K562 (cell line): ENCODE results near the gene FEN1. TPM values are rescaled to one million over a fixed set of nuclear protein-coding genes. Genes with fewer than 3 reads are reported as not detected.

Experiments used
- ATAC-seq: fragments of 200-7000 bp; cut with Tn5 transposase; 3 replicates; pipeline ENCODE4 v1.9.1; 2020; ENCODE audit warnings: moderate library complexity
- BruUV-seq: library from RNA; stranded (reverse); fragments of 400-500 nt; replicated peaks from 2 replicates; lab custom pipeline; 2021; lab: Mats Ljungman, UMichigan
- CTCF ChIA-PET: fragments of 300-600 bp; formaldehyde crosslinking; extraction: SDS; loops from one replicate; lab custom pipeline; 2021; ENCODE audit warnings: low intra/inter-chr PET ratio; lab: Yijun Ruan, JAX
- POLR2A ChIA-PET: fragments of 300-600, 350-650 bp; sonication (Branson Sonifier 250); formaldehyde crosslinking; extraction: SDS; loops from one replicate; lab custom pipeline; 2021; ENCODE audit warnings: antibody characterized with exemption, inconsistent platforms; lab: Yijun Ruan, JAX
- DNase-seq, 4 experiments: peaks; one replicate each; pipeline versions ENCODE4 v3.0.0 to v3.0.0-alpha.2; 2011 to 2018; ENCODE audit warnings: low spot score in 3 of 4, mixed read lengths in 3 of 4; ENCODE audit errors: extremely low read depth in 1 of 4
- FAIRE-seq: peaks from 2 replicates; lab custom pipeline; 2011; peaks lifted over from hg19 to GRCh38; lab: Jason Lieb, UNC
- H2AFZ ChIP-seq: 2 replicates; pipeline ENCODE4 v1.6.0; 2011; ENCODE audit warnings: low read depth, low read length, control low read depth, inconsistent platforms
- H3K27ac ChIP-seq: fragments of 200-600 bp; 3 replicates; pipeline ENCODE4 v1.8.0; 2011; ENCODE audit warnings: low read depth, mild to moderate bottlenecking, control low read depth, inconsistent platforms, low read length, moderate library complexity, mixed read lengths; ENCODE audit errors: extremely low read depth
- H3K27me3 ChIP-seq, 2 experiments: fragments of 300-600 bp in 1 of 2; 2 replicates in 1 of 2; 3 replicates in 1 of 2; pipeline versions ENCODE4 v1.6.0 to v1.8.0; 2011; ENCODE audit warnings: inconsistent platforms in 2 of 2, low read length in 2 of 2, mild to moderate bottlenecking in 1 of 2, mixed read lengths in 1 of 2, moderate library complexity in 1 of 2; ENCODE audit not compliant: control insufficient read depth in 2 of 2, insufficient read depth in 2 of 2
- H3K36me3 ChIP-seq: fragments of 300-600 bp; 3 replicates; pipeline ENCODE4 v1.8.0; 2011; ENCODE audit warnings: mild to moderate bottlenecking, low read length, inconsistent platforms; ENCODE audit not compliant: control insufficient read depth, insufficient read depth
- H3K4me1 ChIP-seq, 2 experiments: fragments of 200-600 bp in 1 of 2; replicated peaks in 1 of 2; 2 replicates in 1 of 2; 3 replicates in 1 of 2; pipeline versions ENCODE4 v1.5.1 to v1.8.0; 2011; ENCODE audit warnings: inconsistent platforms in 2 of 2, low read length in 2 of 2, mild to moderate bottlenecking in 1 of 2, mixed read lengths in 1 of 2, moderate library complexity in 1 of 2; ENCODE audit not compliant: control insufficient read depth in 2 of 2, insufficient read depth in 2 of 2
- H3K4me2 ChIP-seq: 2 replicates; pipeline ENCODE4 v1.6.1; 2011; ENCODE audit warnings: low read length, control low read depth, inconsistent platforms, mixed read lengths; ENCODE audit not compliant: insufficient read depth
- H3K4me3 ChIP-seq: fragments of 200-600 bp; sonication (generic), shearing (Covaris generic); 2 replicates; pipeline ENCODE4 v1.5.1; 2016; ENCODE audit warnings: control low read depth, inconsistent platforms
- H3K79me2 ChIP-seq: fragments of 200-600 bp; 3 replicates; pipeline ENCODE4 v1.8.0; 2011; ENCODE audit warnings: low read length, inconsistent platforms; ENCODE audit not compliant: control insufficient read depth, insufficient read depth
- H3K9ac ChIP-seq, 2 experiments: 2 replicates each; pipeline versions ENCODE4 v1.6.0 to v1.6.1; 2011; ENCODE audit warnings: low read depth in 2 of 2, low read length in 2 of 2, control low read depth in 1 of 2, inconsistent platforms in 1 of 2, mild to moderate bottlenecking in 1 of 2, mixed read lengths in 1 of 2; ENCODE audit not compliant: insufficient read depth in 1 of 2
- H3K9me1 ChIP-seq: one replicate; pipeline ENCODE4 v1.6.0; 2011; ENCODE audit warnings: inconsistent platforms, mild to moderate bottlenecking, low read length, moderate library complexity; ENCODE audit not compliant: control insufficient read depth, insufficient read depth
- H3K9me3 ChIP-seq: replicated peaks from 2 replicates; pipeline ENCODE4 v1.5.1; 2011; ENCODE audit warnings: low read depth, low read length, inconsistent platforms; ENCODE audit not compliant: control insufficient read depth, insufficient read depth
- H4K20me1 ChIP-seq: replicated peaks from 2 replicates; pipeline ENCODE4 v1.6.1; 2011; ENCODE audit warnings: low read length, inconsistent platforms, mixed read lengths; ENCODE audit not compliant: control insufficient read depth, insufficient read depth
- NR0B1 ChIP-seq: fragments of 450-650 bp; IDR thresholded peaks from one replicate; pipeline ENCODE4 v1.6.1; 2018; ENCODE audit warnings: mild to moderate bottlenecking, moderate library complexity; ENCODE audit not compliant: partially characterized antibody
- PCBP1 ChIP-seq: fragments of 200-400 bp; formaldehyde crosslinking; IDR thresholded peaks from 2 replicates; pipeline ENCODE4 v1.6.1; 2018; ENCODE audit warnings: mild to moderate bottlenecking, low read depth, low read length; ENCODE audit not compliant: poor library complexity, severe bottlenecking
- USF2 ChIP-seq: sonication (generic); formaldehyde crosslinking; IDR thresholded peaks from 2 replicates; pipeline ENCODE4 v1.5.0; 2020; ENCODE audit warnings: missing genetic modification reagents
- ZKSCAN8 ChIP-seq: fragments of 200-800 bp; sonication (Bioruptor generic); IDR thresholded peaks from 2 replicates; pipeline ENCODE4 v1.6.1; 2016; ENCODE audit warnings: missing genetic modification characterization, missing compliant biosample characterization
- WGBS: fragments of 100-300 bp; shearing (Covaris generic); methylation state at CpG from one replicate; pipeline ENCODE4 v1.1.6; 2016; ENCODE audit warnings: low coverage, mixed read lengths; ENCODE audit not compliant: insufficient coverage; ENCODE audit errors: missing lambda C conversion rate; 5-methylcytosine and 5-hydroxymethylcytosine counted together
- in situ Hi-C: fragments of 300-500 bp; cut with MboI; formaldehyde crosslinking; loops from 4 replicates; pipeline ENCODE4 v1.15.0; 2018; ENCODE audit warnings: inconsistent platforms, mixed read lengths
- intact Hi-C: fragments of 100-400 bp; cut with micrococcal nuclease; formaldehyde crosslinking; loops from 2 replicates; pipeline ENCODE4 v1.14.2; 2022
- polyA plus RNA-seq, 8 experiments: library from polyadenylated mRNA; depleted of rRNA in 4 of 8; stranded (reverse) in 5 of 8; unstranded in 3 of 8; fragments of >200 nt; fragmentation: Nextera tagmentation in 2 of 8; fragmentation: Illumina TruSeq in 1 of 8; extraction: Ambion mirVana in 2 of 8; extraction: Trizol in 1 of 8; gene quantifications; 2 replicates each; pipeline versions ENCODE4 v1.2.1 to v1.2.3, GENCODE V29; 2011 to 2014; ENCODE audit warnings: inconsistent platforms in 1 of 8, missing spikeins in 1 of 8
- total RNA-seq, 7 experiments: library from RNA; depleted of rRNA in 6 of 7; stranded (reverse); fragments of >200 nt in 6 of 7; fragmentation: Illumina TruSeq in 2 of 7; extraction: Trizol in 2 of 7; gene quantifications; 2 replicates each; pipeline versions ENCODE4 v1.2.1 to v1.2.3, GENCODE V29; 2011 to 2021; ENCODE audit warnings: low replicate concordance in 1 of 7

The FEN1 gene
- total and polyA plus RNA-seq, 9 of the 15 experiments (the other 6 are each of a cell fraction or from before 2014, with no cell fraction given) = 58.1 to 156 (median 137) TPM

GRCh38 chr11:61744609-61745156, 48.0 kb upstream of the FEN1 start:
- no peak for FAIRE-seq
- no peak for DNase-seq
- no peak overlapping the region for H2AFZ ChIP-seq
- CTCF ChIA-PET = no interaction called here
- peaks cover 27 to 83% of the 10 kb centered on the region in 2 experiments for H3K4me1 ChIP-seq
- no peaks in the 10 kb centered on the region for H3K79me2 ChIP-seq
- no peak overlapping the region for H3K4me3 ChIP-seq
- H3K27ac ChIP-seq = no peak overlapping the region
- H3K4me2 ChIP-seq = no peak overlapping the region
- TF ChIP-seq NR0B1 = no peak
- TF ChIP-seq ZKSCAN8 (CRISPR knock-in tag) = no peak
- TF ChIP-seq PCBP1 = peak; percentile 15
- no peak for TF ChIP-seq USF2 (CRISPR knock-in tag)
- no peaks in the 10 kb centered on the region for H3K9me3 ChIP-seq
- in situ Hi-C loops = loop anchor here (5.0 kb wide), 1 partner anchor 48 kb away; the partner anchor contains the start of genes FEN1 and TMEM258
- intact Hi-C loops = loop anchor here (5.0 kb wide), 1 partner anchor 363 kb away; no protein-coding TSS in a partner anchor
- ATAC-seq = no peak
- no peaks in the 10 kb centered on the region for H3K27me3 ChIP-seq
- no TSS peak for BruUV-seq
- POLR2A ChIA-PET = interaction anchor here (1.6 to 1.7 kb wide), 3 partner anchors 20 to 47 kb away, joined by 5 to 7 read pairs (median 7); partner anchors contain the start of gene TMEM258
- WGBS = 47% methylated on average over 8 of the region's 10 CpGs
- H3K9me1 ChIP-seq = no peaks in the 10 kb centered on the region
- no peaks in the 10 kb centered on the region for H4K20me1 ChIP-seq
- H3K9ac ChIP-seq = peak overlapping the region in 1 of 2 experiments; percentile 52; a peak in 1 of 4 replicates
- H3K36me3 ChIP-seq = no peaks in the 10 kb centered on the region
